Loucy (cell line): Measurements from ENCODE around the gene CHCHD6.

Experiments
- H2AFZ ChIP-seq: fragments of 200-600 bp; sonication (generic); 2 replicates; pipeline ENCODE4 v1.6.0; 2016; ENCODE audit warnings: antibody characterized with exemption, mild to moderate bottlenecking, low read length, moderate library complexity
- H3F3A ChIP-seq: fragments of 200-600 bp; 2 replicates; pipeline ENCODE4 v1.6.0; 2016; ENCODE audit warnings: antibody characterized with exemption, low read depth, mild to moderate bottlenecking
- H3K27me3 ChIP-seq: fragments of 200-600 bp; sonication (generic); 2 replicates; pipeline ENCODE4 v1.6.1; 2014; ENCODE audit warnings: low read length, mild to moderate bottlenecking; ENCODE audit not compliant: insufficient read depth, poor library complexity, severe bottlenecking
- H3K36me3 ChIP-seq: fragments of 200-600 bp; sonication (generic); 2 replicates; pipeline ENCODE4 v1.6.1; 2016; ENCODE audit warnings: low read length; ENCODE audit not compliant: insufficient read depth
- H3K4me1 ChIP-seq: fragments of 200-600 bp; sonication (generic); 2 replicates; pipeline ENCODE4 v1.5.1; 2014; ENCODE audit warnings: low read length, mild to moderate bottlenecking; ENCODE audit not compliant: insufficient read depth, poor library complexity, severe bottlenecking
- H3K4me2 ChIP-seq: fragments of 200-600 bp; sonication (generic); 2 replicates; pipeline ENCODE4 v1.6.0; 2014; ENCODE audit warnings: antibody characterized with exemption, low read length, low read depth, mild to moderate bottlenecking; ENCODE audit not compliant: poor library complexity, severe bottlenecking
- H3K4me3 ChIP-seq: fragments of 200-600 bp; sonication (generic); 2 replicates; pipeline ENCODE4 v1.5.1; 2014; ENCODE audit warnings: low read length, mild to moderate bottlenecking, mixed read lengths; ENCODE audit not compliant: poor library complexity, severe bottlenecking
- H3K79me2 ChIP-seq: fragments of 200-600 bp; sonication (generic); 2 replicates; pipeline ENCODE4 v1.6.1; 2014; ENCODE audit warnings: low read length; ENCODE audit not compliant: insufficient read depth
- H3K9ac ChIP-seq: fragments of 200-600 bp; sonication (generic); 2 replicates; pipeline ENCODE4 v1.6.0; 2014; ENCODE audit warnings: mild to moderate bottlenecking, low read depth, low read length, moderate library complexity; ENCODE audit not compliant: poor library complexity, severe bottlenecking
- H3K9me2 ChIP-seq: fragments of 200-600 bp; sonication (generic); replicated peaks from 2 replicates; pipeline ENCODE4 v1.6.1; 2016; ENCODE audit warnings: low read depth, low read length, mixed read lengths
- H3K9me3 ChIP-seq: fragments of 200-600 bp; sonication (generic); 2 replicates; pipeline ENCODE4 v1.6.1; 2014; ENCODE audit warnings: mild to moderate bottlenecking, antibody characterized with exemption, low read length, low read depth; ENCODE audit not compliant: insufficient read depth
- H4K20me1 ChIP-seq: fragments of 200-600 bp; sonication (generic); 2 replicates; pipeline ENCODE4 v1.6.0; 2014; ENCODE audit warnings: antibody characterized with exemption, low read length, mild to moderate bottlenecking; ENCODE audit not compliant: insufficient read depth, poor library complexity, severe bottlenecking
- EZH2phosphoT487 ChIP-seq: fragments of 200-600 bp; IDR thresholded peaks from 2 replicates; pipeline ENCODE4 v1.6.1; 2018; ENCODE audit warnings: antibody characterized with exemption, mild to moderate bottlenecking, moderate library complexity, borderline replicate concordance
- TF ChIP-seq, protein P1 (sequence below): fragments of 200-600 bp; sonication (generic); conservative IDR thresholded peaks from 2 replicates; pipeline ENCODE4 v1.5.1; 2014; ENCODE audit warnings: mild to moderate bottlenecking, antibody characterized with exemption, low read length

The CHCHD6 gene

DNA sequence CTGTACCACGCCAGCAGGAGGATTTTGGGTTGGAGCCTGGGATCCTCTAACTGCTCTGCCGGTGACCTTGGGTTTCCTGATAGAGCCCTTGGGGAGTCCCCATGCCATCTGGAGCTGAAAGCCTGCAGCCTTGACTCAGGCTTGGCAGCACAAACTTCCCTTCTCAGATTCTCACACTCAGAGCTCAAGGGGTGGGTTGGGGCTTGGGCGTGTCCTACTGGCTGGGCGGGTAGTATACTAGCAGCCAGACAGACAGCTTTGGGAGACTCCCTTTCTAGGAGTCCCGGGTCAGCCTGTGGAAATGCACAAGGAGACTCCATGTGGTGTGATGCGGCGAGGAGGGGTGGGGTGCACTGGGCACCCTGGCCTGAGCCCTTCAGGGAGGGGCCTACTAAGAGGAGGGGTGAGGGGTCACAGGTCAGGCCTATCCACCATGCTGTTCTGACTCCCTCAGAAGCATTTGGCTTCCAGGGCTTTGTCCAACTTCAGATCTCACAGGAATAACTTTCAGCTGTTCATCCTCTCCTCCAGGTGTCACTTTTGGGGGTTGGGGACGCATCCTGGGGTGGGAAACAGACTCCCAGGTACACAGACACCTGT is 257.3 kb downstream of the CHCHD6 start:
- Histone ChIP-seq H3K4me1 (no peaks in the 10 kb centered on the region), H3K4me2 (no peak overlapping the region), H3K27me3 (no peaks in the 10 kb centered on the region), H3K4me3 (no peak overlapping the region), H3K9me3 (no peaks in the 10 kb centered on the region), H3K9ac (no peak overlapping the region), H2AFZ (no peak overlapping the region), H4K20me1 (no peaks in the 10 kb centered on the region), H3K36me3 (no peaks in the 10 kb centered on the region), H3K9me2 (no peaks in the 10 kb centered on the region), H3F3A (no peaks in the 10 kb centered on the region), H3K79me2 (no peaks in the 10 kb centered on the region)
- TF ChIP-seq EZH2phosphoT487: no peak
- TF ChIP-seq, protein P1, sequence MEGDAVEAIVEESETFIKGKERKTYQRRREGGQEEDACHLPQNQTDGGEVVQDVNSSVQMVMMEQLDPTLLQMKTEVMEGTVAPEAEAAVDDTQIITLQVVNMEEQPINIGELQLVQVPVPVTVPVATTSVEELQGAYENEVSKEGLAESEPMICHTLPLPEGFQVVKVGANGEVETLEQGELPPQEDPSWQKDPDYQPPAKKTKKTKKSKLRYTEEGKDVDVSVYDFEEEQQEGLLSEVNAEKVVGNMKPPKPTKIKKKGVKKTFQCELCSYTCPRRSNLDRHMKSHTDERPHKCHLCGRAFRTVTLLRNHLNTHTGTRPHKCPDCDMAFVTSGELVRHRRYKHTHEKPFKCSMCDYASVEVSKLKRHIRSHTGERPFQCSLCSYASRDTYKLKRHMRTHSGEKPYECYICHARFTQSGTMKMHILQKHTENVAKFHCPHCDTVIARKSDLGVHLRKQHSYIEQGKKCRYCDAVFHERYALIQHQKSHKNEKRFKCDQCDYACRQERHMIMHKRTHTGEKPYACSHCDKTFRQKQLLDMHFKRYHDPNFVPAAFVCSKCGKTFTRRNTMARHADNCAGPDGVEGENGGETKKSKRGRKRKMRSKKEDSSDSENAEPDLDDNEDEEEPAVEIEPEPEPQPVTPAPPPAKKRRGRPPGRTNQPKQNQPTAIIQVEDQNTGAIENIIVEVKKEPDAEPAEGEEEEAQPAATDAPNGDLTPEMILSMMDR: no peak

- Histone ChIP-seq H3K27me3 (no peaks in the 10 kb centered on the region), H3K9me2 (no peaks in the 10 kb centered on the region), H3K9me3 (no peaks in the 10 kb centered on the region), H3K4me1 (no peaks in the 10 kb centered on the region), H2AFZ (no peak overlapping the region), H3K79me2 (no peaks in the 10 kb centered on the region), H4K20me1 (no peaks in the 10 kb centered on the region), H3K36me3 (no peaks in the 10 kb centered on the region), H3K9ac (no peak overlapping the region), H3K4me3 (no peak overlapping the region), H3K4me2 (no peak overlapping the region), H3F3A (no peaks in the 10 kb centered on the region)
- no peak for TF ChIP-seq EZH2phosphoT487
- TF ChIP-seq, protein P1: no peak
Observed at GRCh38 chr3:126961791-126962461, 257.9 kb downstream of the CHCHD6 start.

- Histone ChIP-seq H3K9me2 (no peaks in the 10 kb centered on the region), H3K9ac (no peak overlapping the region), H3K4me2 (no peak overlapping the region), H3K79me2 (no peaks in the 10 kb centered on the region), H3K4me1 (no peaks in the 10 kb centered on the region), H3F3A (no peaks in the 10 kb centered on the region), H4K20me1 (no peaks in the 10 kb centered on the region), H3K9me3 (no peaks in the 10 kb centered on the region), H3K36me3 (no peaks in the 10 kb centered on the region), H3K4me3 (no peak overlapping the region), H3K27me3 (no peaks in the 10 kb centered on the region), H2AFZ (no peak overlapping the region)
- TF ChIP-seq, protein P1: no peak
- TF ChIP-seq EZH2phosphoT487: no peak
Observed at GRCh38 chr3:126962756-126963155, 258.7 kb downstream of the CHCHD6 start.
